ENCODE results near the gene DCDC1.

DCDC1 gene

DNA sequence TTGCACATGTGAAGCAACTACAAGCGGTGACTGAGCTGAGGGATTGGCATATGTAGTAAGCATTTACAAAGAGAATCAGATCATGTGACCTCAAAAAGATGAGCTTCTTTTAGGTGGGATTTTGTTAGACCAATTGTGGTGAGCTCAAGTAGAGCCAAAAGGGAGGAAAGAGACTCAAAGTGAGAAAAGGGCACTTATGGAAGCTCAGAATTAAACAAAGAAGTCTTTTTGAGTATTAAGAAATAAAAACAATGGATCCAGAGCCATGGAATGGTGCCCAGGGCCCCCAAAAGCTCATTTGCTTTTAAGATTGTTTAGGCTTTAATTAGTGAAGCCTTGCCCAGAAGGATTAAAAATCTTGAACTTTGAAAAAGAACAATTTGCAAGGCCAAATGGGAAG lies 536.7 kb downstream of the DCDC1 start:
- Mint-ChIP-seq H3K4me1 (ENCODE audit: low read depth) (no peaks in the 10 kb centered on the region), H3K27me3 (no peaks in the 10 kb centered on the region), H3K27ac (no peak overlapping the region), H3K4me3 (no peak overlapping the region), H3K9me3 (peaks cover 16% of the 10 kb centered on the region), H3K36me3 (ENCODE audit: low read depth) (no peaks in the 10 kb centered on the region)

GRCh38 chr11:30830681-30831080 lies 538.9 kb downstream of the DCDC1 start:
- H3K4me1 Mint-ChIP-seq (ENCODE audit: low read depth), result no peaks in the 10 kb centered on the region
- no peak overlapping the region for H3K27ac Mint-ChIP-seq
- peaks cover 15% of the 10 kb centered on the region for H3K9me3 Mint-ChIP-seq
- no peaks in the 10 kb centered on the region for H3K27me3 Mint-ChIP-seq
- H3K4me3 Mint-ChIP-seq, result no peak overlapping the region
- no peaks in the 10 kb centered on the region for H3K36me3 Mint-ChIP-seq (ENCODE audit: low read depth)

DNA sequence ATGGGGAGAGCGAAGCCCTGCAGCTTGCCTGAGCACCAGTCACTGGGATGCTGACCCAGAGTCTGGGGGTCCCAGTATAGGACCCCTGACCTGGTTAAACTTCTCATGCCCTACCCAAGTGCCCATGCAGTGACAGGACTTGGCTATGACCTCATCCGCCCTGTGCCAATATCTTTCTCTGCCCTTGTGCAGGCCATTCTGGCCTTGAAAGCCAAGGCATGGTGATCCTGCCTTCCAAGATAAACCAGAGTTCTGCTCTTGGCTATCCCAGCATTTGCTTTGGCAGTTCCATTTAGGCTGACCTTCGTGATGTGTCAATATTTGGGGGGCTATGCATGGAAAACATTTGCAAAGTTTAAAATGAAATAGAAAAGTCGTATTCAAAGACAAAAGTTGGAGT lies 542.6 kb downstream of the DCDC1 start:
- H3K4me1 Mint-ChIP-seq (ENCODE audit: low read depth), result no peaks in the 10 kb centered on the region

GRCh38 chr11:30825723-30826122 lies 543.8 kb downstream of the DCDC1 start:
- Mint-ChIP-seq H3K36me3 (ENCODE audit: low read depth) (no peaks in the 10 kb centered on the region), H3K27ac (no peak overlapping the region), H3K9me3 (no peaks in the 10 kb centered on the region), H3K4me3 (no peak overlapping the region), H3K4me1 (ENCODE audit: low read depth) (no peaks in the 10 kb centered on the region), H3K27me3 (no peaks in the 10 kb centered on the region)

More for the DNA sequence above, 542.6 kb downstream of the DCDC1 start:
- no peaks in the 10 kb centered on the region for H3K36me3 Mint-ChIP-seq (ENCODE audit: low read depth)
- H3K9me3 Mint-ChIP-seq, result peaks cover 3% of the 10 kb centered on the region
- H3K4me3 Mint-ChIP-seq, result no peak overlapping the region
- no peaks in the 10 kb centered on the region for H3K27me3 Mint-ChIP-seq
- H3K27ac Mint-ChIP-seq, result no peak overlapping the region

- Mint-ChIP-seq H3K27me3 (no peaks in the 10 kb centered on the region), H3K27ac (no peak overlapping the region), H3K9me3 (no peaks in the 10 kb centered on the region), H3K36me3 (ENCODE audit: low read depth) (no peaks in the 10 kb centered on the region), H3K4me1 (ENCODE audit: low read depth) (no peaks in the 10 kb centered on the region), H3K4me3 (no peak overlapping the region)
These were observed 546.4 kb downstream of the DCDC1 start for GRCh38 chr11:30823119-30823518.

GRCh38 chr11:30821438-30821965 lies 548.0 kb downstream of the DCDC1 start:
- H3K9me3 Mint-ChIP-seq, result peaks cover 2% of the 10 kb centered on the region
- no peaks in the 10 kb centered on the region for H3K4me1 Mint-ChIP-seq (ENCODE audit: low read depth)
- no peaks in the 10 kb centered on the region for H3K27me3 Mint-ChIP-seq
- no peaks in the 10 kb centered on the region for H3K36me3 Mint-ChIP-seq (ENCODE audit: low read depth)
- H3K27ac Mint-ChIP-seq, result no peak overlapping the region
- no peak overlapping the region for H3K4me3 Mint-ChIP-seq

DNA sequence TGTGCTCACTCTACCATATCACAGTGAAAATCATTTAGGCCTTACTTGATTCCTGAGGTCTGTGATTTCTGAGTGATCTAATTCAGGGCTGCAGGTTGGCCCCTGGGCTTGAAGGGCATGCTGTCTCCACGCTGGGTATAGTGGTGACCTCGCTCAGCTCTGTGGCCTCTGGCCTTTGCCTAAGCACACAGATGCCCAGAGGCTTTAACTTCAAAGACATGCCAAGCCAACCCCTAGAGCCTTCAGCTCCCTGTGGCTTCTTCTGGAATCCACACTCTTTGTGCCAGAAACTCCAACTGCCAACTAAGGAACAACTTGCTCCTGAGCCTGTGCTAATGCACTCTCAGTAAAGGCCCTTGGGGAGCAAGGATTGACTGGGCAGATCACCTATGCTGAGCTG lies 550.8 kb downstream of the DCDC1 start:
- no peak overlapping the region for H3K27ac Mint-ChIP-seq
- peaks cover 3% of the 10 kb centered on the region for H3K9me3 Mint-ChIP-seq
- H3K4me1 Mint-ChIP-seq (ENCODE audit: low read depth), result no peaks in the 10 kb centered on the region
- H3K4me3 Mint-ChIP-seq, result no peak overlapping the region
- H3K36me3 Mint-ChIP-seq (ENCODE audit: low read depth), result no peaks in the 10 kb centered on the region
- H3K27me3 Mint-ChIP-seq, result no peaks in the 10 kb centered on the region

GRCh38 chr11:30816959-30817880 lies 552.3 kb downstream of the DCDC1 start:
- Mint-ChIP-seq H3K27me3 (no peaks in the 10 kb centered on the region), H3K9me3 (peaks cover 3% of the 10 kb centered on the region), H3K4me1 (ENCODE audit: low read depth) (no peaks in the 10 kb centered on the region), H3K36me3 (ENCODE audit: low read depth) (no peaks in the 10 kb centered on the region), H3K27ac (no peak overlapping the region), H3K4me3 (no peak overlapping the region)

DNA sequence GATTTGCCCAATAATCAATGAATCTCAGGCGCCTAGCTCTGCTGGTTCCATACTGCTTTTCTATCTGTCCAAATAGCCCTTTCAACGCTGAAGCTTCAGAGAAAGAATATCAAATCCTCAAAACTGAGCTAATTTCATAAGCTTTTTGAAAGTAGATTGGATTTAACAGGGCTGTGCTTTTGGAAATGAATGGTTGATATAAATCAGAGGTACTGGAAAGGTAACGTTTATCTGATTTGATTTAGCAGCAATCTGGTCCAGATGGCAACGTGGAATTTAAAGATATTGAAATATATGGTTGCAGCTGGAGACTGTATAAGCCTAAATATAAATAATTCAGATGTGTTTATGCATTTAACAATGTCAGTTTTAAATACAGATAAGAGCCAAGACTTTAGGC lies 553.9 kb downstream of the DCDC1 start:
- Mint-ChIP-seq H3K4me3 (no peak overlapping the region), H3K9me3 (peaks cover 3% of the 10 kb centered on the region), H3K27ac (no peak overlapping the region), H3K36me3 (ENCODE audit: low read depth) (no peaks in the 10 kb centered on the region), H3K27me3 (no peaks in the 10 kb centered on the region), H3K4me1 (ENCODE audit: low read depth) (no peaks in the 10 kb centered on the region)

- no peak overlapping the region for H3K4me3 Mint-ChIP-seq
- H3K36me3 Mint-ChIP-seq (ENCODE audit: low read depth), result no peaks in the 10 kb centered on the region
- no peaks in the 10 kb centered on the region for H3K4me1 Mint-ChIP-seq (ENCODE audit: low read depth)
- H3K27me3 Mint-ChIP-seq, result no peaks in the 10 kb centered on the region
- no peak overlapping the region for H3K27ac Mint-ChIP-seq
- peaks cover 3% of the 10 kb centered on the region for H3K9me3 Mint-ChIP-seq
These were observed 554.8 kb downstream of the DCDC1 start for GRCh38 chr11:30814737-30815136.

Measured in stimulated activated naive CD8-positive, alpha-beta T cell treated with anti-CD3 and anti-CD28 coated beads, Interleukin-15, Interleukin-2, amounts not matched to agents 100 ng/mL and 50 ng/mL, for 24 hours (primary cell).